GM18951 (cell line): ENCODE measurements around the gene PDGFA.

Experiments used
- POLR2A ChIP-seq: IDR thresholded peaks from 4 replicates; pipeline ENCODE4 v1.6.1; 2011; ENCODE audit warnings: mild to moderate bottlenecking; ENCODE audit not compliant: insufficient read length, insufficient read depth; ENCODE audit errors: extremely low read depth
- in situ Hi-C: fragments of 300-500 bp; cut with MboI; formaldehyde crosslinking; loops from one replicate; pipeline ENCODE4 v1.12.0; 2022; ENCODE audit warnings: low sequenced_read_pairs, mixed read lengths, inconsistent platforms; ENCODE audit not compliant: unreplicated experiment

PDGFA gene

DNA sequence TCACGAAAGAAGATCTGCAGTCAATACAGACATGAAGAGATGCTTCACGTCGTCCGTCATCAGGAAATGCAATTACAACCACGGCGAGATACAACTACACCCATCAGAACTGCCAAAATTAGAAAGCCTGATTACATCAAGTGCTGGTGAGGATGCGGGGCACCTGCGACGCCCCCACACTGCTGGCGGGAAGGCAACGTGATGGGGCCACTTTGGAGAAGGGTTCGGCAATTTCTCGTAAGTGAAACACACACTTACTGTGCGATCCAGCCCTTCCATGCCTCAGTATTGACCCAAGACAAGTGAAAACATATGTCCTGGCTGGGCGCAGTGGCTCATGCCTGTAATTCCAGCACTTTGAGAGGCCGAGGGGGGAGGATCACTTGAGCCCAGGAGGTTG lies 25.8 kb upstream of the PDGFA start:
- in situ Hi-C loops: no loop called here
- no peak for TF ChIP-seq POLR2A

DNA sequence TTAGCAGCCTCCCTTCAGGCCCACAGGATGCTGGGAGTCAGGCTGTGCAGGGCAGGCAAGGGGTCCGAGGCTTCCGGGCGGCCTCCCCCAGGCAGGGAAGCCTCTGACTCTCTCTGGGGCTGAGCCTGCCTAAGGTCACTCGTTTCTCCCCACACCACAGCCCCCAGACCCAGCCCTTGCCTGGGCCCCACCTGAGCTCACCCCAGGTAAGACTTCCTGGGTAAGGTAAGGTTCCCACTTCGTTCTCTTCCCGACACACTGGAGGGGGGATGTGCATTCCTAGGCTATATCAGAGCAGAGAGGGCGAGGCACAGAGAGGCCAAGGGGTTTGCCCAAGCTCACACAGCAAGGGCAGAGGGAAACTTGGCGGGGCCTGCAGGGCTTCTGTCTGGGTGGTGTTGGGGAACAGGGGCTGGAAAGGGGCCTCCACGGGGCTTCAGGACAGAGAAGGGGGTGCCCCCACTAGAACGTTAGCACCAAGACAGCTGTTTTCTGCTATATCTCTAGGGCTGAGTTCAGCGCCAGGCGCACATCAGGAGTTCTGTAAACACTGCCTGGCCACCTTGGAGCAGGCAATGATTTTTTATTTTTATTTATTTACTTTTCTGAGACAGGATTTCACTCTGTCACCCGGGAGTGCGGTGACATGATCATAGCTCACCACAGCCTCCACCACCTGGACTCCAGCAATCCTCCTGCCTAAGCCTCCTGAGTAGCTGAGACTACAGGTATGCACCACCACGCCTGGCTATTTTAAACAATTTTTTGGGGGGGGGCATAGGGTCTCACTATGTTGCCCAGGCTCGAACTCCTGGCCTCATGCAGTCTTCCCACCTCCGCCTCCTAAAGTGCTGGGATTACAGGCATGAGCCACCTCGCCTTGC lies 24.9 kb upstream of the PDGFA start:
- no peak for TF ChIP-seq POLR2A
- in situ Hi-C loops: no loop called here

DNA sequence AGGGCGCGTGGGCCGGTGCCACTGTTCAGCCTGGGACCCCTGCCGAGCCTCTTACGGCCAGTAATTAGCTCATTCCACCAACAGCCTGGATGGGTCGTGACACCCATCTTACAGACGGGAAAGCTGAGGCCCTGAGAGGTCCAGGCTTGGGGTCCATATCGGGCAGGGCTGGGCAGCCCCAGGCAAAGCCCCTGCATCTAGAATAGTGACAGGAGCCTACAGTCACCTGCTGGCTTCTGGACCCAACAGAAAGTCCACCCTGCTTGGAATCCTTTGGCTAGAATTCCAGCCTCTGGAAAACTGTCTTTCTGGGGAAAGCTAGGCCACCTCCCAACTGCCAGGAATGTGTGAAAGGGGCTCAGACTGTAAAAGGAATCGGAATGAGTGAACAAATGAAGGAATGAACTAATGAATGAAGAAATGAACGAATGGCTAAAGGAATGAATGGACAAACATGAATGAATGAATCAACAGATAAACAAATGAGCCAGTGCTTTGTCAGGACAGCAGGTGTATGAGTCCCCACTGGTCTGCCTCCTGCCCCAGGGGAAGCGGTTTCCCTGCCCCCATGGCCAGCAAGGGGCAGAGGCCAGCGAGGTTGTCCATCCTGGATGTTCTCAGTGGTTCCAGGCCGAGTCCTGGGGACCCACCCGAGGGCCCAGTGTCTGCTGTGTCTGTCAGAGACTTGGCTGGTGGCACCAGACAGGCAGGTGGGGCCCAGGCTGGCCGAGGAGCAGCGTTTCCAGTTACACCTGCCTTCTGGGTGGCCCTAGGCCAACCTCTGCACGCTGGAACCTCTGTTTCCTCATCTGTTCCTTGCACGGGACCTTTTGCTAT lies 24.1 kb upstream of the PDGFA start:
- no peak for TF ChIP-seq POLR2A
- in situ Hi-C loops: no loop called here

DNA sequence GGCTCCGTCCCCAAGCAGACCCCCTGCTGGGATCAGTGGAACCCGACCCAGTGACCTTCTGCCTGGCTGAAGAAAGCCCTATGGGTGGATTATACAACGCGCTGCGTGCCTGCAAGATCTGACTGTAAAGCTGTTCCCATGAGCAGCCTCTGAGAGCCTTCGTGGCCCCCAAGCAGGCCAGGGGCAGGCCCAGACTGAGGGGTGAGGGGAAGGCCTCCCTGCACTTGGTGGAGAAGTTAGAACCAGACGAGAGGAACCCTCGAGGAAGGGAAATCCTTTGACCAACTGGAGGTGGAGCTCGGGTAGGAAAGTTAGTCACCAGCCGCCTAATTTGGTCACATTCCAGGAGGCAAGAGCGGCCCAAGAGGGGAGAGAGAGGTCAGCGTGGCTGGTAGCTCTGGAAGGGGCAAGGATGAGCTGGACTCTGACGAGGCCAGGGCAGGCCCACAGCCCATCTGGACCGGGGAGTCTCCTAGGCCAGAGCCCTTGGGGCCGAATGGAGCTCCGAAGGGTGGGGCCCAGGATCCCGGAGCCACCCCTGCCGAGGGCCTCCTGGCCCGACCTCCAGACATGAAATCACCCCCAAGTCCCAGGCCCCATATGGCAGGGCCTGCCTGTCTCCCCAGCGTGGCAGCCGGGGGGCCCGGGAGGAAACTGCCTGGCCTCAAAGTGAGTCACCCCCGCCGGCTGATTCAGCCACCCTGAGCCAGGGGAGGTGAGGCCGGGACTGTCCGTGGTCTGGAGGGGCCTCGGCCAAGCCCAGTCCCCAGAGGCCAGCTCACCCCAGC lies 23.3 kb upstream of the PDGFA start:
- in situ Hi-C loops: no loop called here
- TF ChIP-seq POLR2A: no peak

DNA sequence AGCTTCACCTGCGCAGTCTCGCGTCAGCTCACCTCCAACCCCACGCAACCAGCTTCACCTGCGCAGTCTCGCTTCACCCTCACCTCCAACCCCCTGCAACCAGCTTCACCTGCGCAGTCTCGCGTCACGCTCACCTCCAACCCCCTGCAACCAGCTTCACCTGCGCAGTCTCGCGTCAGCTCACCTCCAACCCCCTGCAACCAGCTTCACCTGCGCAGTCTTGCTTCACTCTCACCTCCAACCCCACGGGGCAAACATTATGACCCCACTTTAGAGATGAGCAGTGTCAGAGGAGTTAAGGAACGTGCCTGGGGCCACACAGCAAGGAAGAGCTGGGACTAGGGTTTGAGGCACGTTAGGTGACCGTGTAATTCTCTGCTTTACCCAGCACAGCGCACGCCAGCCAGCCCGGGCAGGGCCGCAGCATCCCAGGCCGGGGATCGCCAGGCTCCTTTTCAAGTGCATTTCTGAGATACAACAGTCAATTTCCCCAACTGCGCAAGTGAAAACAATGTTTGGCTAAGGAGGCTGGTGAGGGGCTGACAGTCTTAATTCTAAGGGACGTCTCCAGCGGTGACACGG lies 22.6 kb upstream of the PDGFA start:
- TF ChIP-seq POLR2A: no peak
- in situ Hi-C loops: no loop called here

DNA sequence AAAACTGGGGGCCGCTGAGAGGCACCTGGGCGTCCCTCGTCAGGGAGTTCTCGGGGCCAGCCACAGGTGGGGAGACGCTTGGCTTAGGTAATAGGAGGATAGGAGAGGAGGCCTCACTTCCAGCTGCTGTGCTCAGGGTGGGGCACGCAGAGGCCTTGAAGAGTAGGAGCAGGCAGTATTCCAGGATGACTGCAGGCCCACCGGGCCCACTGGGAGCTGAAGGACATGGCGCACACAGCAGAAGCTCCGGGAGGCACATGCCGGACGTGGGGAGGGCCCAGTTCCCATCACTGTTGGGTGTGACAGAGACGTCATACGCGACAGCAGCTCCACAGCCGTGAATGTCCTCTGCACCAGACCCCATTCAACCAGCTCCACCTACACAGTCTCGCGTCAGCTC lies 22.0 kb upstream of the PDGFA start:
- in situ Hi-C loops: no loop called here
- no peak for TF ChIP-seq POLR2A

DNA sequence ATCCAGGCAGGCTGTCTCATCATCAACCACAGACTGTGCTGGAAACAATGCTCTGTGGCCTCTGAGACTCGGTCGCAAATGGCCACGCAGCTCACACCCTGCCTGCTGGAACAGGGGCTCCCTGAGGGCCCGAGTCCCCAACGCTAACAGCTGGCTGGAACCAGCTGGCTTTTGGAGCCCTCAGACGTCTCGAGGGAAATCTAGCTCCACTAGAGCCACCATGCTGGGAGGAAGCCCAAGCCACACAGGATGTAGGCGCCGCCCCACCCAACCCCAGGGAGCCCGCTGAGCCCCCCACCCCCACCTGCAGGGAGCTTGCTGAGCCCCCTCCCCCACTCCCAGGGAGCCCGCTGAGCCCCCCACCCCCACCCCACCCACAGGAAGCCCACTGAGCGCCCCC lies 21.4 kb upstream of the PDGFA start:
- in situ Hi-C loops: no loop called here
- TF ChIP-seq POLR2A: no peak

DNA sequence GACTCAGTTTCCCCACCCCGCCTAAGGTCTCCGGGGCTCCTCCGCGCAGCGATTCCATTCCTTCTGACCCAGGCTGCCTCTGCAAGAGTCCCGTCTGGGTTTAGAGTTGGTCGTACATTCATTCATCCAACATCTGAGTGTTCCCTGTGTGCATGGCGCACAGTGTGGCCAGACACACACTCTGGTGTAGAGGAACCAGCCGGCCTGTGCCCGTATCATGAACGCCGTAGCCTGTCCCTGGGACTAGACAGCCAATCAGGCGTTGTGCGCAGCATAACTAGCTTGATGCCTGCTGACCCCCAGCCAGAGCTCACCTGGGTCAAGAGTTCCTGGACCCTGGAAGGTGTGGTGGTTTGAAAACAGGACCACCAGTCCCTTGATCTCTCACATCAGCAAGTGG lies 20.9 kb upstream of the PDGFA start:
- TF ChIP-seq POLR2A: no peak
- in situ Hi-C loops: no loop called here

DNA sequence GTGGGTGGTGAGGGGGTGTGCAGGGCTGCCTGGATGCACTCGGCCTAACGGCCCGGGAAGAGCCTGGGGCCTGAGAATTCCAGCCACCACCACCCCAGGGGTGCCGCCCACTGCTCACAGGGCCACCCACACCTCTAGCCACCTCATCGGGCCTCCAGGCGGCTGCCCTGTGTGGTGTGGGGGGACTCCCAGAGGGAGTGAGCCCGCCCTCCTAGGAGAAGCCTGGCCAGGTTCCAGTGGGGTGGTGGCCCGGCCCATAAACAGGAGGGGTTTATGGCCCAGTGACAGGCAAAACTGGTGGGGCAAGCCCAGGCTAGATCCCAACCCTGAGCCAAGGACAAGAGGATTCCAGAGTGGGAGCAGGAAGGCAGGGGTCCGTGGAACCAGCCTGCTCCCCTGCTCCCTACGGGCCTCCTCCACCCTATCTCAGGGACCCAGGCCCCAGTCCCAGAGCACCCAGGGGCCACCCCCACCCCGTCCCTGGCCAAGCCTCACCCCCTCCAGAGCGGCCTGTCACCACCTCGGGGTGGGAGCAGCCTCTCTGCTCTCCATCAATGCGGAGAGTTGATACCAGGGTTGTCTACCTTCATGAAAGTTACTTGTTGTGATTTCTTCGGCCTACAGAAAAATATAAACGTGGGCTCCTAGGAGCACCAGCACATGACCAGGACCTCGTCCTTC lies 20.2 kb upstream of the PDGFA start:
- in situ Hi-C loops: no loop called here
- TF ChIP-seq POLR2A: no peak

DNA sequence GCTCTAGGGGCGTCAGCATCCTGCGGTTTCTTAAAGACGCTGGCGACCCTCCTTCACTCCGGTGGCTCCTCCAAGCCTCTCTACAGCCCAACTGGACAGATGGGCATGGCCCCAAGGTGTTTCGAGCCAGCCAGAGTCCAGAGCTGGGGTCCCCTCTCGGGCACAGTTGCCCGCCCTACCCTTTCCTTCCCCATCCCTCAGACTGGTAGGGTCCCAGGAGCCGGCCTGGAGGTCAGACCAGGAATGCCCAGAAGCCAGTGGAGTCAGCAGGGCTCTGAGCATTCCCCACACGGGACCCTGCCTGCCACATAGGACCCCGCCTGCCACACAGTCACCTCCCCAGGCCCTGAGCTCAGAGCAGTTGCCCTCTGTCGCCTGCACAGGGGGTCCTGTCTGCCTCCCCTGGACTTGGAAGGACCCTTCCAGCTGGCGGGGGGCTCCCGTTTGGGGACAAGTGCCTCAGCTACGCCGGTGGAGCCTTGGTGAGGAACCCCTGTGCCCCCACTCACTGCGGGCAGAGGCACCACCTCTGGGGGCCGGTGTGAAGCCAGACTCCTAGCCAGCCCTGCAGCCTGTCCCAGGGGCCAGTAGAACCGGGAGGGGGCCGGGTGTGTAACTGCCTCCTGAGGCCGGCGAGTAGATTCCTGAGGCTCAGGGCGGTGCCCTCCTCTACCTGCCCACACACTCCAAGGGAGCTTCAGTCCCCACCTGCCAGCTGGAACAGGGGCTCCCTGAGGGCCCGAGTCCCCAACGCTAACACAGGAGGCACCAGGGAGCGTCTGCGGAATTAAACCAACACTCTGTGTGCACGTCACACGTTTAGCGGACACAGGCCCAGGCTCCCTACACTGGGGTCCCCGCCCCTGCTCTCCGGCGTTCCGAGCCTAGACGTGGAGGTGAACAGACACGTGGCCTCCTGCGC lies 19.4 kb upstream of the PDGFA start:
- in situ Hi-C loops: no loop called here

DNA sequence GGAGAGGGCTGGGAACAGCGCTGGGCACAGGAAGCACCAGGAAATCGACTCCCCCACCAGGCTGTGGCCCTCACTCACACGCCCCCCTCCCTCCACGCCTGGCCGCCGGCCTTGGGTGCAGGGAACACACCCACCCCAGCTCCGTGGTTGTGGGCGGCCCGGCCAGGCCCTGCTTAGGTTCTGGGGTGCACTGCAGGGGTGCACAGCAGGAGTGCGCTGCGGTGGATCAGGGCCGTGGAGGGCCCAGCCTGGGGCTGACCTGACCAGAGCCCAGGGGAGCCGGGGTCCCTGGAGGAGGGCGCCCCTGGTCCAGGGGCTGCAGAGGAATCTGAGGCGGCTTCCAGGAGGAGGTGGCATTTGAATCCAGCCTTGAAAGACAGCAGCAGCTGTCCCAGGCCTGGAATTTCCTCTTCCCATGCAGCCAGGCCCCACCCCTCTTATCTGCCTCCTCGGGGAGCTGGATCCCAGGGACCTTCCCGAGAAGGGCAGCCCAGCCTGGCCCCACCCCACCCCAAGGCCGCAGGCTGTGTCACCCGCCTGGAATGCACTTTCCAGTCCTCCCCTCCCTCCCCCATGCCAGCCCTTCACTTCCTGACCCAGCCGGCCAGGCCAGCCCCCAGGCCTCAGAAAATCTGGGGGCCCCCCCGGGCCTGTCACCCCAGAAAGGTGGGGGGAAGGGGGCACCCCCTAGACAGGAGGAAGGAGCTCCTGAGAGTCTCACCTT lies 18.4 kb upstream of the PDGFA start:
- no peak for TF ChIP-seq POLR2A
- in situ Hi-C loops: no loop called here

More for the DNA sequence above, 19.4 kb upstream of the PDGFA start:
- no peak for TF ChIP-seq POLR2A
